AG10803 (cell line): ENCODE results near the gene SMIM20.

Experiments used
- DNase-seq: peaks from one replicate; pipeline ENCODE4 v3.0.0; 2010; ENCODE audit warnings: low read depth
- H3K4me3 ChIP-seq: 2 replicates; pipeline ENCODE4 v1.5.1; 2011; ENCODE audit warnings: mild to moderate bottlenecking, low read length, control low read depth
- TF ChIP-seq, protein P1 (sequence below): conservative IDR thresholded peaks from 2 replicates; pipeline ENCODE4 v1.5.1; 2011; ENCODE audit warnings: mild to moderate bottlenecking, low read length, control low read depth, inconsistent platforms

Gene SMIM20

GRCh38 chr4:25949994-25950393 lies 36.0 kb downstream of the SMIM20 start:
- TF ChIP-seq, protein P1, sequence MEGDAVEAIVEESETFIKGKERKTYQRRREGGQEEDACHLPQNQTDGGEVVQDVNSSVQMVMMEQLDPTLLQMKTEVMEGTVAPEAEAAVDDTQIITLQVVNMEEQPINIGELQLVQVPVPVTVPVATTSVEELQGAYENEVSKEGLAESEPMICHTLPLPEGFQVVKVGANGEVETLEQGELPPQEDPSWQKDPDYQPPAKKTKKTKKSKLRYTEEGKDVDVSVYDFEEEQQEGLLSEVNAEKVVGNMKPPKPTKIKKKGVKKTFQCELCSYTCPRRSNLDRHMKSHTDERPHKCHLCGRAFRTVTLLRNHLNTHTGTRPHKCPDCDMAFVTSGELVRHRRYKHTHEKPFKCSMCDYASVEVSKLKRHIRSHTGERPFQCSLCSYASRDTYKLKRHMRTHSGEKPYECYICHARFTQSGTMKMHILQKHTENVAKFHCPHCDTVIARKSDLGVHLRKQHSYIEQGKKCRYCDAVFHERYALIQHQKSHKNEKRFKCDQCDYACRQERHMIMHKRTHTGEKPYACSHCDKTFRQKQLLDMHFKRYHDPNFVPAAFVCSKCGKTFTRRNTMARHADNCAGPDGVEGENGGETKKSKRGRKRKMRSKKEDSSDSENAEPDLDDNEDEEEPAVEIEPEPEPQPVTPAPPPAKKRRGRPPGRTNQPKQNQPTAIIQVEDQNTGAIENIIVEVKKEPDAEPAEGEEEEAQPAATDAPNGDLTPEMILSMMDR: no peak
- DNase-seq: no peak
- H3K4me3 ChIP-seq: no peak overlapping the region

DNA sequence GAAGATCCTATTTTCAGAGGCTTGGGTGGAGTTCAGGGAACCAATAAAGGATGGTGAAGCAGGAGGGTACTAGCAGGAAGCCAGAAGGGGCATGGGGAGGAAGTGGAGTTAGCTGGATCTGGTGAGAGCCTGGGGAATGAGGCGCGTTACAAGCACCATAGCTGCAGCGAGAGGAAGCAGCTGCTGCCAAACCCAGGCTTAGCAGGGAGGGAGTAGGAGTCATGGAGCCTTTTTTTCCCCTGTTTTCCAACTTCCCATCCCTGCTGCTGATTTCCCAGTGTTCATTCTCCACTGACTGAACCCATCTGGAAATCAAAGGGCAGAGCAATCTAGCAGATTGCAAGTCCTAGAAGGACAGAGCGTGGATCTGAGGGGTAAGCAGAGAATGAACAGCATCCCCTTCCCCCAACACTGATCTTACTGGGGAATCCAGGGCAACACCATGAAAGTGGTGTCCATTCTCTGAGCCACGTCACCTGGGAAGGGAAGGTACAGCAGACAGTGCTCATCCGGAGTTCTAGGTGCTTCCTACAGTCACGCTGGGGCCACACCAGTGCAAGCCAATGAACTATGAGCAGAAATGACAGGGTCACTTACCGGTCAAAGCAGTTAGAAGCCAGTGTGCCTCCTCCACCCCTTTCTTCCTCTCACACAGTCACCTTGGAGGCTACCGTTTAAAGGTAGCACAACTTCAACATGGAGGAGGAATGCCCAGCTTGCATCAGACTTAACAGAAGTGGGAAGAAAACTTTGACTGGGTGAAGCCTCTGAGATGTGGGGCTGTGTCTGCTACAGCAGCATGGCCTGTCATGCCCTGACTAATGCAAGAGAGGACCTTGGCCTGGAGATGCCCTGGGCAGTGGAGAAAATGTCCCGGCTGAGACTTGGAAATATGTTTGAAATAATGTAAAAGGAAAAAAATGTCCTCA lies 36.7 kb downstream of the SMIM20 start:
- H3K4me3 ChIP-seq: no peak overlapping the region
- TF ChIP-seq, protein P1: no peak
- no peak for DNase-seq

- TF ChIP-seq, protein P1: no peak
- no peak for DNase-seq
- H3K4me3 ChIP-seq: no peak overlapping the region
Observed at GRCh38 chr4:25951390-25951952, 37.5 kb downstream of the SMIM20 start.

DNA sequence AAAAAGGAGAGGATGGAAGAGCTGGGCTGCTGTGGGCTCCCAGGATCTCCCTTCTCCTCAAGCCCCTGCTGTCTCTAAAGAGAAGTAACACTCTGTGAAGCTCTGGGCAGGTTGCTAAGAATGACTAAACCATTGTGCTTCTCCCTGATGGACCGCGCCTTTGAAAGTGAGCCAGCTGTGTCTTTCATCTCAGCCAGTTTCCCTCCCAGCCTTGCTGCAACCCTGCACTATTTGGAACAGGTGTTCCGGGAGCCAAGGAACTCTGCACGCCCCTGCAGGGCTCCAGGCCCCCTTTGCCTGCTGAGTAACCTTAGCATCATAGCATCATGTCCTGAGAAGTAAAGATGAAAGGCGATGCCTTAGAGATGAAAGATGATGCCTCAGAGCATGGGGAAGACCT lies 39.7 kb downstream of the SMIM20 start:
- H3K4me3 ChIP-seq: no peak overlapping the region
- no peak for DNase-seq
- TF ChIP-seq, protein P1: no peak

DNA sequence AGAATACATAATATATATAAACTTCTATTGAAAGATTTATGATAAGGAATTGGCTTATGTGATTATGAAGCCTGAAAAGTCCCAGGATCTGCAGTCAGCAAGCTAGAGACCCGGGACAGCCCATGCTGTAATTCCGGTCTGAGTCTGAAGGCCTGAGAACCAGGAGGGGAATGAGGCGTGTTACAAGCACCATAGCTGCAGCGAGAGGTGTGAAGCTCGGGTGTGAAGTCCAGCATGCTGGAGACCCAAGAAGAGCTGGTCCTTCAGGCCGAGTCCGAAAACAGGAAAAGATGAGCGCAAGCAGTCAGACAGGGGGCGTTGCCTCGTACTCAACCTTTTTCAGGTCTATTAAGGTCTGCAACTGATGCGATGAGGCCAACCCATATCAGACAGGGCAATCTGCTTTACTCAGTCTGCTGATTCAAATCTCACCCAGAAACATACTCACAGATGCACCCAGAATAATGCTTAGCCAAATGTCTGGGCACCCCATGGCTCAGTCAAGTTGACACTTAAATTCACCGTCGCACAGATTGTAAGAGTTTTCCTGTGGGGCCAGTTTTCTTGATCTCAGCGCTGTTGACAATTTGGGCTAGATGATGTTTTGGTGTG lies 40.4 kb downstream of the SMIM20 start:
- TF ChIP-seq, protein P1: no peak

GRCh38 chr4:25955705-25956104 lies 41.7 kb downstream of the SMIM20 start:
- DNase-seq: no peak
- TF ChIP-seq, protein P1: no peak
- H3K4me3 ChIP-seq: no peak overlapping the region

More for the DNA sequence above, 40.4 kb downstream of the SMIM20 start:
- no peak for DNase-seq
- no peak overlapping the region for H3K4me3 ChIP-seq
